Measurements from ENCODE around the gene ZNF438.
"Not testable (repeated sequence)": the region's sequence is repeated elsewhere in the genome, so short reads cannot be mapped to it uniquely, and the experiment has no call there.

DNA sequence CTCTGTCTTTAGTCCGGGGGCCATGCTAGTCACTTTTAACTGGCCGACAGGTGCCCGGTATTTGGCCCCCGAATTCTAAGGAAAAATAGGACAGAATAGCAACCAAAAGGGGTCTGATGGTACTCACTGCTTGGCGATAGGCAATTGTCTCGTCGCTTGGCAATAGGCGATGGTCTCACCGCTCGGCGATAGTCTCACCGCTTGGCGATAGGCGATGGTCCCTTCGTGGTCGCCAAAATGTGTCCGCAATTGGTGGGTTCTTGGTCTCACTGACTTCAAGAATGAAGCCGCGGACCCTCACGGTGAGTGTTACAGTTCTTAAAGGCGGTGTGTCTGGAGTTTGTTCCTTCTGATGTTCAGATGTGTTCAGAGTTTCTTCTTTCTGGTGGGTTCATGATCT, 130.2 kb downstream of the ZNF438 start:
- TF ChIP-seq, protein P1, sequence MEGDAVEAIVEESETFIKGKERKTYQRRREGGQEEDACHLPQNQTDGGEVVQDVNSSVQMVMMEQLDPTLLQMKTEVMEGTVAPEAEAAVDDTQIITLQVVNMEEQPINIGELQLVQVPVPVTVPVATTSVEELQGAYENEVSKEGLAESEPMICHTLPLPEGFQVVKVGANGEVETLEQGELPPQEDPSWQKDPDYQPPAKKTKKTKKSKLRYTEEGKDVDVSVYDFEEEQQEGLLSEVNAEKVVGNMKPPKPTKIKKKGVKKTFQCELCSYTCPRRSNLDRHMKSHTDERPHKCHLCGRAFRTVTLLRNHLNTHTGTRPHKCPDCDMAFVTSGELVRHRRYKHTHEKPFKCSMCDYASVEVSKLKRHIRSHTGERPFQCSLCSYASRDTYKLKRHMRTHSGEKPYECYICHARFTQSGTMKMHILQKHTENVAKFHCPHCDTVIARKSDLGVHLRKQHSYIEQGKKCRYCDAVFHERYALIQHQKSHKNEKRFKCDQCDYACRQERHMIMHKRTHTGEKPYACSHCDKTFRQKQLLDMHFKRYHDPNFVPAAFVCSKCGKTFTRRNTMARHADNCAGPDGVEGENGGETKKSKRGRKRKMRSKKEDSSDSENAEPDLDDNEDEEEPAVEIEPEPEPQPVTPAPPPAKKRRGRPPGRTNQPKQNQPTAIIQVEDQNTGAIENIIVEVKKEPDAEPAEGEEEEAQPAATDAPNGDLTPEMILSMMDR (IDR thresholded peaks at IDR 0.05) = not testable (repeated sequence)
- TF ChIP-seq POLR2AphosphoS5, TCF7L2 (IDR thresholded peaks at IDR 0.05; ENCODE audit: low read depth, low read length): not testable (repeated sequence)

All from Panc1 (cell line).